ENCODE data around the gene MRAP2.

The MRAP2 gene

GRCh38 chr6:84033523-84034451, at the start of gene MRAP2:
TSS of gene MRAP2 (plus strand) at chr6:84033772. CDS start at chr6:84055319, 21,547 bp downstream.
- DNase-seq (ENCODE audit: low spot score) = no peak

GRCh38 chr6:83984411-83984810, 49.2 kb upstream of the MRAP2 start:
- DNase-seq (ENCODE audit: low spot score) = no peak

GRCh38 chr6:83985308-83985713, 48.3 kb upstream of the MRAP2 start:
- DNase-seq (ENCODE audit: low spot score) = no peak

- no peak for DNase-seq (ENCODE audit: low spot score)
These were observed 47.9 kb upstream of the MRAP2 start for GRCh38 chr6:83985715-83986114.

- no peak for DNase-seq (ENCODE audit: low spot score)
These were observed 35.5 kb upstream of the MRAP2 start for GRCh38 chr6:83998021-83998584.

- DNase-seq (ENCODE audit: low spot score) = no peak
These were observed 32.5 kb upstream of the MRAP2 start for GRCh38 chr6:84001119-84001518.

- DNase-seq (ENCODE audit: low spot score) = no peak
These were observed 31.3 kb upstream of the MRAP2 start for GRCh38 chr6:84002226-84002625.

- no peak for DNase-seq (ENCODE audit: low spot score)
These were observed 30.4 kb upstream of the MRAP2 start for GRCh38 chr6:84003131-84003530.

- DNase-seq (ENCODE audit: low spot score) = no peak
These were observed 29.9 kb upstream of the MRAP2 start for GRCh38 chr6:84003654-84004053.

- DNase-seq (ENCODE audit: low spot score) = no peak
These were observed 25.7 kb upstream of the MRAP2 start for GRCh38 chr6:84007871-84008270.

- no peak for DNase-seq (ENCODE audit: low spot score)
These were observed 20.2 kb upstream of the MRAP2 start for GRCh38 chr6:84013354-84013753.

GRCh38 chr6:84013931-84014330, 19.6 kb upstream of the MRAP2 start:
- no peak for DNase-seq (ENCODE audit: low spot score)

GRCh38 chr6:84016029-84016428, 17.5 kb upstream of the MRAP2 start:
- no peak for DNase-seq (ENCODE audit: low spot score)

GRCh38 chr6:84017709-84018452, 15.7 kb upstream of the MRAP2 start:
- no peak for DNase-seq (ENCODE audit: low spot score)

GRCh38 chr6:84018453-84019061, 15.0 kb upstream of the MRAP2 start:
- DNase-seq (ENCODE audit: low spot score) = no peak

- no peak for DNase-seq (ENCODE audit: low spot score)
These were observed 14.3 kb upstream of the MRAP2 start for GRCh38 chr6:84019141-84019841.

GRCh38 chr6:84019842-84020211, 13.7 kb upstream of the MRAP2 start:
- no peak for DNase-seq (ENCODE audit: low spot score)

GRCh38 chr6:84021625-84022024, 11.9 kb upstream of the MRAP2 start:
- DNase-seq (ENCODE audit: low spot score) = no peak

- DNase-seq (ENCODE audit: low spot score) = no peak
These were observed 6.8 kb upstream of the MRAP2 start for GRCh38 chr6:84026721-84027164.

- peak; percentile 51 for DNase-seq (ENCODE audit: low spot score)
These were observed 6.0 kb upstream of the MRAP2 start for GRCh38 chr6:84027340-84028181.

GRCh38 chr6:84028350-84028749, 5.2 kb upstream of the MRAP2 start:
- no peak for DNase-seq (ENCODE audit: low spot score)
